ENCODE results near the gene PSMG4.

The PSMG4 gene

DNA sequence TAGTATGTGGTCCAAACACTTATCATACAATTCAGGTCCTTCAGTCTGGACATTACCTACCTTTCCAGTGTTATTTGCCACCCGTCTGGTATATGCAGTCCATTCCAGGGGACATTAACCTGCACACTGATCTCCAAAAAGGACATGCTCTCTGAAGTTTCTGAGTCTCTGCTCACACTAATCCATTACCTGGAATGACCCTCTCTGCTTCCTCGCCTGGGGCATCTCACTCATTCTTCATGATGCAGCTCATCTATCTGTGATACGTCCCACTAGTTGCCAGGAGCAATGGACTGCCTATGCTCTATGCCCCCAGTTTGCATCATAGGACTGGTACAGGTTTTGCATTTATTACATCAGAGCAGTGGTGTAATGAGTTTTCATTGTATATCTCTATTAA, 25.4 kb upstream of the PSMG4 start:
- H3K36me3 ChIP-seq (ENCODE audit: low read length), result no peaks in the 10 kb centered on the region
- no peak for TF ChIP-seq EZH2phosphoT487 (conservative IDR thresholded peaks at IDR 0.05; ENCODE audit: low read length)
- TF ChIP-seq, protein P1, sequence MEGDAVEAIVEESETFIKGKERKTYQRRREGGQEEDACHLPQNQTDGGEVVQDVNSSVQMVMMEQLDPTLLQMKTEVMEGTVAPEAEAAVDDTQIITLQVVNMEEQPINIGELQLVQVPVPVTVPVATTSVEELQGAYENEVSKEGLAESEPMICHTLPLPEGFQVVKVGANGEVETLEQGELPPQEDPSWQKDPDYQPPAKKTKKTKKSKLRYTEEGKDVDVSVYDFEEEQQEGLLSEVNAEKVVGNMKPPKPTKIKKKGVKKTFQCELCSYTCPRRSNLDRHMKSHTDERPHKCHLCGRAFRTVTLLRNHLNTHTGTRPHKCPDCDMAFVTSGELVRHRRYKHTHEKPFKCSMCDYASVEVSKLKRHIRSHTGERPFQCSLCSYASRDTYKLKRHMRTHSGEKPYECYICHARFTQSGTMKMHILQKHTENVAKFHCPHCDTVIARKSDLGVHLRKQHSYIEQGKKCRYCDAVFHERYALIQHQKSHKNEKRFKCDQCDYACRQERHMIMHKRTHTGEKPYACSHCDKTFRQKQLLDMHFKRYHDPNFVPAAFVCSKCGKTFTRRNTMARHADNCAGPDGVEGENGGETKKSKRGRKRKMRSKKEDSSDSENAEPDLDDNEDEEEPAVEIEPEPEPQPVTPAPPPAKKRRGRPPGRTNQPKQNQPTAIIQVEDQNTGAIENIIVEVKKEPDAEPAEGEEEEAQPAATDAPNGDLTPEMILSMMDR (IDR thresholded peaks at IDR 0.05; ENCODE audit: insufficient read depth, low read length, poor library complexity, severe bottlenecking), result no peak
- H3K4me3 ChIP-seq (ENCODE audit: insufficient read depth, low read length, poor library complexity, severe bottlenecking), result no peak overlapping the region
- H3K9me3 ChIP-seq (ENCODE audit: insufficient read depth, low read length), result no peaks in the 10 kb centered on the region
- no peaks in the 10 kb centered on the region for H3K9me2 ChIP-seq (replicated peaks; ENCODE audit: insufficient read depth, low read length)
- H3K27ac ChIP-seq (ENCODE audit: low read depth, low read length), result no peak overlapping the region
- H3K4me2 ChIP-seq (ENCODE audit: low read depth, low read length, poor library complexity, severe bottlenecking), result no peak overlapping the region
- no peak overlapping the region for H3K9ac ChIP-seq (ENCODE audit: low read length)
- H3K79me2 ChIP-seq (ENCODE audit: insufficient read depth, low read length), result no peaks in the 10 kb centered on the region
- no peak overlapping the region for H2AFZ ChIP-seq (ENCODE audit: low read depth, low read length, severe bottlenecking)
- peaks cover 15% of the 10 kb centered on the region for H3F3A ChIP-seq (ENCODE audit: insufficient read depth)
- H4K20me1 ChIP-seq (ENCODE audit: low read depth, low read length), result no peaks in the 10 kb centered on the region
- no peaks in the 10 kb centered on the region for H3K27me3 ChIP-seq (ENCODE audit: low read length)

DNA sequence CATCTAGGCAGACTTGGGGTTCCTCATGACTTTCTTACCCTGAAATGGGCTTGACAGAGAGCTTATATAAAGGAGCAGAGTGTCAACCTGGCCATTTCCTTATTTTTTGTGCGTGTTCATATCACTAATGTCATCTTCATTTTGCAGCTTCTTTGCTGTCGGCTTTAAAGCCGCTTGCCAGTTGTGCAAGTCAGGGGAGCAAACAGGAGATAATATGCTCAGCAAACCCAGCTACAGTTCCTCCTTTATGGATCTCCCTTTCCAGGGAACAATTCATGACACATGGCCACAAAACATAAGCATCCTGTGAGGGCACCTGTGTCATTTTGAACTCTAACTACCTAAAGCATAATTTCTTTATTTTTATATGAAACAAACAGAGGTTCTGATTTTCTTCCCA, 24.8 kb upstream of the PSMG4 start:
- Histone ChIP-seq H3K4me3 (ENCODE audit: insufficient read depth, low read length, poor library complexity, severe bottlenecking) (no peak overlapping the region), H3K27ac (ENCODE audit: low read depth, low read length) (no peak overlapping the region), H4K20me1 (ENCODE audit: low read depth, low read length) (no peaks in the 10 kb centered on the region), H3K9me2 (replicated peaks; ENCODE audit: insufficient read depth, low read length) (no peaks in the 10 kb centered on the region), H3F3A (ENCODE audit: insufficient read depth) (peaks cover 15% of the 10 kb centered on the region), H3K9ac (ENCODE audit: low read length) (no peak overlapping the region), H2AFZ (ENCODE audit: low read depth, low read length, severe bottlenecking) (no peak overlapping the region), H3K4me2 (ENCODE audit: low read depth, low read length, poor library complexity, severe bottlenecking) (no peak overlapping the region), H3K79me2 (ENCODE audit: insufficient read depth, low read length) (no peaks in the 10 kb centered on the region), H3K36me3 (ENCODE audit: low read length) (no peaks in the 10 kb centered on the region), H3K9me3 (ENCODE audit: insufficient read depth, low read length) (no peaks in the 10 kb centered on the region), H3K27me3 (ENCODE audit: low read length) (no peaks in the 10 kb centered on the region)
- no peak for TF ChIP-seq EZH2phosphoT487 (conservative IDR thresholded peaks at IDR 0.05; ENCODE audit: low read length)
- TF ChIP-seq, protein P1 (IDR thresholded peaks at IDR 0.05; ENCODE audit: insufficient read depth, low read length, poor library complexity, severe bottlenecking), result no peak

GRCh38 chr6:3235486-3235885, 23.3 kb upstream of the PSMG4 start:
- H3K9ac ChIP-seq (ENCODE audit: low read length), result no peak overlapping the region
- H3K27ac ChIP-seq (ENCODE audit: low read depth, low read length), result no peak overlapping the region
- H3K36me3 ChIP-seq (ENCODE audit: low read length), result no peaks in the 10 kb centered on the region
- no peaks in the 10 kb centered on the region for H3K79me2 ChIP-seq (ENCODE audit: insufficient read depth, low read length)
- H2AFZ ChIP-seq (ENCODE audit: low read depth, low read length, severe bottlenecking), result no peak overlapping the region
- no peaks in the 10 kb centered on the region for H4K20me1 ChIP-seq (ENCODE audit: low read depth, low read length)
- H3K4me3 ChIP-seq (ENCODE audit: insufficient read depth, low read length, poor library complexity, severe bottlenecking), result no peak overlapping the region
- H3K4me2 ChIP-seq (ENCODE audit: low read depth, low read length, poor library complexity, severe bottlenecking), result no peak overlapping the region
- H3F3A ChIP-seq (ENCODE audit: insufficient read depth), result peaks cover 9% of the 10 kb centered on the region
- TF ChIP-seq EZH2phosphoT487 (conservative IDR thresholded peaks at IDR 0.05; ENCODE audit: low read length), result no peak
- TF ChIP-seq, protein P1 (IDR thresholded peaks at IDR 0.05; ENCODE audit: insufficient read depth, low read length, poor library complexity, severe bottlenecking), result no peak
- H3K9me2 ChIP-seq (replicated peaks; ENCODE audit: insufficient read depth, low read length), result no peaks in the 10 kb centered on the region
- no peaks in the 10 kb centered on the region for H3K27me3 ChIP-seq (ENCODE audit: low read length)
- no peaks in the 10 kb centered on the region for H3K9me3 ChIP-seq (ENCODE audit: insufficient read depth, low read length)
